ENCODE measurements around the gene ENOSF1. TPM values are rescaled to one million over a fixed set of nuclear protein-coding genes. Genes with fewer than 3 reads are reported as not detected.

The ENOSF1 gene
- total RNA-seq, 5 donors from 2014 or later (not counting 1 experiment from before 2014, with no cell fraction given) = 70.8 to 97.6 (median 75.8) TPM

DNA sequence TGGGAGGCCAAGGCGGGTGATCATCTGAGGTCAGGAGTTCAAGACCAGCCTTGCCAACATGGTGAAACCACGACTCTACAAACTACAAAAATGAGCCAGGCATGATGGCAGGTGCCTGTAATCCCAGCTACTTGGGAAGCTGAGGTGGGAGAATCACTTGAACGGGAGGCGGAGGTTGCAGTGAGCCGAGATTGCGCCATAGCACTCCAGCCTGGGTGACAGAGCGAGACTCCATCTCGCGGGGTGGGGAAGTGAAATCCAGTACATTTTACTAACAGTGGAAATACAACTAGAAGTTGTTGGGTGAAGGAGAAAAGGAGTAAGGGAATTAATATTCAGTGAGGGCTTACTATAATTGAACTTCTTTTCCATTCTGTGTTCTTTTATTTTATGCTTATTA, 13.2 kb upstream of the ENOSF1 start:
- no peaks in the 10 kb centered on the region for H3K9me3 ChIP-seq
- H3K4me1 ChIP-seq (ENCODE audit: control insufficient read depth in 1 of 2, extremely low read depth in 1 of 2, insufficient read depth in 2 of 2, low read length in 2 of 2) = no peaks in the 10 kb centered on the region
- no peak overlapping the region for H3K4me3 Mint-ChIP-seq
- peaks cover 15% of the 10 kb centered on the region for H3K36me3 Mint-ChIP-seq
- no peaks in the 10 kb centered on the region for H3K9me3 Mint-ChIP-seq
- ChIA-PET POLR2A (no interaction called here), CTCF (no interaction called here)
- no peak overlapping the region for H3K27ac Mint-ChIP-seq
- H3K27me3 Mint-ChIP-seq = no peaks in the 10 kb centered on the region
- no peaks in the 10 kb centered on the region for H3K27me3 ChIP-seq (replicated peaks in 1 of 2; ENCODE audit: control insufficient read depth in 2 of 2, extremely low read depth in 1 of 2, insufficient read depth in 2 of 2, low read length in 1 of 2)
- H3K36me3 ChIP-seq (ENCODE audit: control insufficient read depth in 2 of 2, extremely low read depth in 1 of 2, insufficient read depth in 1 of 2, low read length in 1 of 2) = peaks cover 0 to 8% of the 10 kb centered on the region in 2 donors
- H3K4me1 Mint-ChIP-seq = no peaks in the 10 kb centered on the region
- ATAC-seq (replicated peaks in 1 of 4) (no peak), DNase-seq (no peak)
- no peak overlapping the region for H3K27ac ChIP-seq (ENCODE audit: low read length)
- 100% methylated on average over 3 of the region's 9 CpGs for WGBS (ENCODE audit: insufficient coverage)
- H3K4me3 ChIP-seq (ENCODE audit: control insufficient read depth in 1 of 2, extremely low read depth in 1 of 2, low read length in 1 of 2) = no peak overlapping the region

- H3K9me3 ChIP-seq = no peaks in the 10 kb centered on the region
- no peak for ATAC-seq (replicated peaks in 1 of 4)
- H3K9me3 Mint-ChIP-seq = no peaks in the 10 kb centered on the region
- POLR2A ChIA-PET = no interaction called here
- DNase-seq = no peak
- H3K27me3 ChIP-seq (replicated peaks in 1 of 2; ENCODE audit: control insufficient read depth in 2 of 2, extremely low read depth in 1 of 2, insufficient read depth in 2 of 2, low read length in 1 of 2) = no peaks in the 10 kb centered on the region
- H3K4me1 Mint-ChIP-seq = no peaks in the 10 kb centered on the region
- no peak overlapping the region for H3K27ac ChIP-seq (ENCODE audit: low read length)
- no CpG with 5 or more reads among the region's 1 CpG for WGBS (ENCODE audit: insufficient coverage)
- H3K4me1 ChIP-seq (ENCODE audit: control insufficient read depth in 1 of 2, extremely low read depth in 1 of 2, insufficient read depth in 2 of 2, low read length in 2 of 2) = no peaks in the 10 kb centered on the region
- no peaks in the 10 kb centered on the region for H3K36me3 ChIP-seq (ENCODE audit: control insufficient read depth in 2 of 2, extremely low read depth in 1 of 2, insufficient read depth in 1 of 2, low read length in 1 of 2)
- no peak overlapping the region for H3K27ac Mint-ChIP-seq
- no peak overlapping the region for H3K4me3 ChIP-seq (ENCODE audit: control insufficient read depth in 1 of 2, extremely low read depth in 1 of 2, low read length in 1 of 2)
- no peak overlapping the region for H3K4me3 Mint-ChIP-seq
- CTCF ChIA-PET = no interaction called here
- H3K27me3 Mint-ChIP-seq = no peaks in the 10 kb centered on the region
- peaks cover 10% of the 10 kb centered on the region for H3K36me3 Mint-ChIP-seq
Observed at GRCh38 chr18:723541-724080, 11.2 kb upstream of the ENOSF1 start.

DNA sequence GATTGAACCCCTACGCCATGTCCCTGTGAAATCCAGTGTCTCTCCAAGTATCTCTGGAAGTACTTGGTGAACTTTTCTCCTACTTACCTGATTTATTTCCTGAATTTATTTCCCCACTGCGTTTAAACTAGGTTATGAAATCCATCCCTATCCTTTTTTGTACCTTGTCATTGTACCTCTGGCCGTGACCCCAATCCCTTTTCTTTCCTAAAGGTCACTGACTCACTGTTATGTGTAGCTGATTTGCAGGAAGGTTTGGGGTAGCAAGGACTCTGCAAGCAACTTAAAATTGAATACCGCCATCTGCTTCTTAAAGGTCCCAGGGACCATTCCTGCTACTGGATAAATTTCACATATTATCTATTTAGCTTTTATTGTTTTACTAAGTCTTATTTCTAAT, 4.6 kb upstream of the ENOSF1 start:
- ChIA-PET POLR2A (interaction anchor here in 1 of 2 donors (0.6 kb wide), 1 partner anchor 9 kb away, joined by 11 read pairs; no protein-coding TSS in a partner anchor), CTCF (interaction anchor here in 1 of 2 donors (1.6 kb wide), 1 partner anchor 114 kb away, joined by 9 read pairs; no protein-coding TSS in a partner anchor)
- H3K4me1 Mint-ChIP-seq = peaks cover 0 to 10% (median 5%) of the 10 kb centered on the region in 3 donors
- peaks cover 0 to 11% (median 0%) of the 10 kb centered on the region in 3 donors for H3K9me3 Mint-ChIP-seq
- peaks cover 1% of the 10 kb centered on the region for H3K36me3 Mint-ChIP-seq
- Histone ChIP-seq H3K27me3 (replicated peaks in 1 of 2; ENCODE audit: control insufficient read depth in 2 of 2, extremely low read depth in 1 of 2, insufficient read depth in 2 of 2, low read length in 1 of 2) (no peaks in the 10 kb centered on the region), H3K4me1 (ENCODE audit: control insufficient read depth in 1 of 2, extremely low read depth in 1 of 2, insufficient read depth in 2 of 2, low read length in 2 of 2) (peaks cover 0 to 6% of the 10 kb centered on the region in 2 experiments), H3K36me3 (ENCODE audit: control insufficient read depth in 2 of 2, extremely low read depth in 1 of 2, insufficient read depth in 1 of 2, low read length in 1 of 2) (no peaks in the 10 kb centered on the region), H3K4me3 (ENCODE audit: control insufficient read depth in 1 of 2, extremely low read depth in 1 of 2, low read length in 1 of 2) (no peak overlapping the region), H3K9me3 (no peaks in the 10 kb centered on the region), H3K27ac (ENCODE audit: low read length) (no peak overlapping the region)
- ATAC-seq (replicated peaks in 1 of 4) = no peak
- 100% methylated on average over 1 of the region's 4 CpGs for WGBS (ENCODE audit: insufficient coverage)
- H3K4me3 Mint-ChIP-seq = no peak overlapping the region
- DNase-seq = no peak
- peak overlapping the region in 1 of 2 donors; percentile 38 for H3K27ac Mint-ChIP-seq
- H3K27me3 Mint-ChIP-seq = no peaks in the 10 kb centered on the region

DNA sequence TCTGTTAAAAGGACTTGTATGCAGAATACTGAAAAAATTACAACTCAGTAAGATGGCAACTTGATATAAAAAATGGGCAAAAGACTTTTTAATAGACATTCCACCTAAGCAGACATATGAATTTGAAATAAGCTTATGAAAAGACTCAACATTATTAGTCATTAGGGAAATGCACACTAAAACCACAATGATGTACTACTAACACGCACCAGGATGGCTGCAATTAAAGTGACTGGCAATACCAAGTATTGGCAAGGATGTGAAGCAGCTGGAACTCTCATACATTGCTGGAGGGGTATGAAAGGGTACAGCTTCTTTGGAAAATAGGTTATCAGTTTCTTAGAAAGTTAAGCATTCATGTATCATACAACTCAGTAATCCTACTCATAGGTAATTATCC, 3.2 kb upstream of the ENOSF1 start:
- no peak overlapping the region for H3K27ac Mint-ChIP-seq
- H3K4me1 Mint-ChIP-seq = peaks cover 11 to 20% (median 14%) of the 10 kb centered on the region in 3 donors
- peaks cover 0 to 11% (median 0%) of the 10 kb centered on the region in 3 donors for H3K9me3 Mint-ChIP-seq
- no peaks in the 10 kb centered on the region for H3K9me3 ChIP-seq
- ATAC-seq (replicated peaks in 1 of 4) (no peak), DNase-seq (peak in 1 of 35 experiments; percentile 30)
- H3K36me3 ChIP-seq (ENCODE audit: control insufficient read depth in 2 of 2, extremely low read depth in 1 of 2, insufficient read depth in 1 of 2, low read length in 1 of 2) = no peaks in the 10 kb centered on the region
- no peaks in the 10 kb centered on the region for H3K36me3 Mint-ChIP-seq
- no peaks in the 10 kb centered on the region for H3K27me3 ChIP-seq (replicated peaks in 1 of 2; ENCODE audit: control insufficient read depth in 2 of 2, extremely low read depth in 1 of 2, insufficient read depth in 2 of 2, low read length in 1 of 2)
- peaks cover 4 to 18% of the 10 kb centered on the region in 2 experiments for H3K4me1 ChIP-seq (ENCODE audit: control insufficient read depth in 1 of 2, extremely low read depth in 1 of 2, insufficient read depth in 2 of 2, low read length in 2 of 2)
- no CpG with 5 or more reads among the region's 1 CpG for WGBS (ENCODE audit: insufficient coverage)
- H3K4me3 Mint-ChIP-seq = no peak overlapping the region
- H3K27me3 Mint-ChIP-seq = no peaks in the 10 kb centered on the region
- H3K4me3 ChIP-seq (ENCODE audit: control insufficient read depth in 1 of 2, extremely low read depth in 1 of 2, low read length in 1 of 2) = no peak overlapping the region
- POLR2A ChIA-PET = interaction anchor here (0.6 kb wide), 2 partner anchors 11 to 96 kb away, joined by 3 to 4 read pairs; no protein-coding TSS in a partner anchor
- CTCF ChIA-PET = interaction anchor here in 1 of 2 donors (1.6 kb wide), 1 partner anchor 115 kb away, joined by 9 read pairs; no protein-coding TSS in a partner anchor
- no peak overlapping the region for H3K27ac ChIP-seq (ENCODE audit: low read length)

GRCh38 chr18:713135-713490, 683 bp upstream of the ENOSF1 start:
- peak overlapping the region; percentile 34 for H3K27ac ChIP-seq (ENCODE audit: low read length)
- DNase-seq (peak in 11 of 35 experiments; percentile 1 to 27 (median 5)), ATAC-seq (replicated peaks in 1 of 4) (peak in 1 of 4 experiments; percentile 8)
- no peaks in the 10 kb centered on the region for H3K9me3 ChIP-seq
- Mint-ChIP-seq H3K36me3 (peaks cover 14% of the 10 kb centered on the region), H3K27ac (no peak overlapping the region), H3K4me3 (peak overlapping the region; percentile 69 to 84 (median 69)), H3K9me3 (peaks cover 0 to 11% (median 0%) of the 10 kb centered on the region in 3 donors), H3K4me1 (peaks cover 26 to 42% (median 37%) of the 10 kb centered on the region in 3 donors), H3K27me3 (no peaks in the 10 kb centered on the region)
- H3K27me3 ChIP-seq (replicated peaks in 1 of 2; ENCODE audit: control insufficient read depth in 2 of 2, extremely low read depth in 1 of 2, insufficient read depth in 2 of 2, low read length in 1 of 2) = no peaks in the 10 kb centered on the region
- POLR2A ChIA-PET = interaction anchor here (0.5 to 0.7 kb wide), 2 partner anchors 29 to 100 kb away, joined by 3 read pairs; no protein-coding TSS in a partner anchor
- peaks cover 4 to 33% of the 10 kb centered on the region in 2 experiments for H3K4me1 ChIP-seq (ENCODE audit: control insufficient read depth in 1 of 2, extremely low read depth in 1 of 2, insufficient read depth in 2 of 2, low read length in 2 of 2)
- peaks cover 3 to 5% of the 10 kb centered on the region in 2 donors for H3K36me3 ChIP-seq (ENCODE audit: control insufficient read depth in 2 of 2, extremely low read depth in 1 of 2, insufficient read depth in 1 of 2, low read length in 1 of 2)
- WGBS (ENCODE audit: insufficient coverage) = 92% methylated on average over 19 of the region's 23 CpGs
- CTCF ChIA-PET = interaction anchor here (0.6 to 2.0 kb wide), 11 partner anchors 26 to 1959 kb away, joined by 3 to 13 read pairs (median 4); no protein-coding TSS in a partner anchor
- H3K4me3 ChIP-seq (ENCODE audit: control insufficient read depth in 1 of 2, extremely low read depth in 1 of 2, low read length in 1 of 2) = peak overlapping the region in 1 of 2 donors; percentile 77

DNA sequence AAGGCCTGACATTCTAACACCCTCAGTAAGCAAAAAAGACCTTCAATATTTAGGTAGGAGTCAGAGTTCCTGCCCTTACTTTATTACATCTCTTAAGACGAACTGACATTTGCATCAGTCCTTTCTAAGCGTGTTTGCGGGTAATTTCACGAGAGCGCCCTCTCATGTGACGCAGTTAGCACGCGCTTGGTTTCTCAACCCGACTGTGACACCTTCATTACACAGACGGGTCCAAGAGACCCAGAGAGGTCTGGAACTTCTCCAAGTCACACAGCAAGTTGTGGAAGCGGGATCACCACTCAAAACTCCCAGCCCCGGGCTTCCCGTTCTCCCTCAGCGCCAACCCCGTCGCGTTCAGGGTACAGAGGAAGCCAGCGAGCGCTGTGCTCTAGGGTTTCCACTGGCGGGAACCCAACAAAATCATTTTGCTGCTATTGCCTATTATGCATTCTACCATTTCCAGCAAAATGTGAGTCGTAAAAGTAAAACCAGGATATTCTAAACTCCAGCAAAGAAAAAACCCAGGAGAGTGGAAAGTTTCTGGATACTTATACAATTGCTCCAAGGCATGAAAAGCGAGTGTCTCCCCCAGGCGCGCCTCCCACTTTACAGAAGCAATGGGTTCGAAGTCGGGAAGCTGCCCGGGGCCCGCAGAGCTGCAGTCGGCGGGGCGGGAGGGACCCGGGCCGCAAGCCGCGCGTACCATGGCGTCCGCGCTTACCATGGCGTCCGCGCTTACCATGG, 601 bp downstream of the ENOSF1 start:
- ChIA-PET POLR2A (interaction anchor here in 1 of 2 donors (0.6 to 0.7 kb wide), 2 partner anchors 15 to 196 kb away, joined by 3 to 4 read pairs; no protein-coding TSS in a partner anchor), CTCF (interaction anchor here in 1 of 2 donors (0.9 to 2.0 kb wide), 6 partner anchors 28 to 1836 kb away, joined by 3 to 13 read pairs (median 6); no protein-coding TSS in a partner anchor)
- WGBS (ENCODE audit: insufficient coverage) = 0% methylated on average over 17 of the region's 42 CpGs
- H3K9me3 Mint-ChIP-seq = peaks cover 0 to 11% (median 0%) of the 10 kb centered on the region in 3 donors
- peaks cover 15% of the 10 kb centered on the region for H3K36me3 Mint-ChIP-seq
- Histone ChIP-seq H3K4me3 (ENCODE audit: control insufficient read depth in 1 of 2, extremely low read depth in 1 of 2, low read length in 1 of 2) (peak overlapping the region; percentile 77 to 87), H3K9me3 (no peaks in the 10 kb centered on the region), H3K36me3 (ENCODE audit: control insufficient read depth in 2 of 2, extremely low read depth in 1 of 2, insufficient read depth in 1 of 2, low read length in 1 of 2) (peaks cover 3 to 5% of the 10 kb centered on the region in 2 donors), H3K27me3 (replicated peaks in 1 of 2; ENCODE audit: control insufficient read depth in 2 of 2, extremely low read depth in 1 of 2, insufficient read depth in 2 of 2, low read length in 1 of 2) (no peaks in the 10 kb centered on the region), H3K4me1 (ENCODE audit: control insufficient read depth in 1 of 2, extremely low read depth in 1 of 2, insufficient read depth in 2 of 2, low read length in 2 of 2) (peaks cover 4 to 33% of the 10 kb centered on the region in 2 experiments), H3K27ac (ENCODE audit: low read length) (peak overlapping the region; percentile 92)
- ATAC-seq (replicated peaks in 1 of 4) = peak; percentile 52 to 77 (median 58)
- DNase-seq = peak; percentile 49 to 89 (median 79)
- H3K27me3 Mint-ChIP-seq = no peaks in the 10 kb centered on the region
- peaks cover 26 to 43% (median 42%) of the 10 kb centered on the region in 3 donors for H3K4me1 Mint-ChIP-seq
- peak overlapping the region; percentile 83 to 91 (median 84) for H3K4me3 Mint-ChIP-seq
- peak overlapping the region; percentile 87 to 90 for H3K27ac Mint-ChIP-seq

Measured in T-cell (primary cell).